Mucosa of stomach (tissue), 1 donor: Measurements from ENCODE around the gene CWC22.

Experiments used
- H3K27me3 ChIP-seq: one replicate; pipeline ENCODE4 v1.7.0; 2013; ENCODE audit warnings: mild to moderate bottlenecking, low read length; ENCODE audit not compliant: control insufficient read depth, insufficient read depth
- H3K36me3 ChIP-seq: one replicate; pipeline ENCODE4 v1.7.0; 2013; ENCODE audit warnings: low read length; ENCODE audit not compliant: control insufficient read depth, insufficient read depth
- H3K4me1 ChIP-seq: one replicate; pipeline ENCODE4 v1.7.0; 2013; ENCODE audit warnings: mild to moderate bottlenecking, low read length; ENCODE audit not compliant: control insufficient read depth, insufficient read depth
- H3K4me3 ChIP-seq: one replicate; pipeline ENCODE4 v1.7.0; 2013; ENCODE audit warnings: low read length
- H3K9ac ChIP-seq: one replicate; pipeline ENCODE4 v1.7.0; 2013; ENCODE audit warnings: mild to moderate bottlenecking, low read length, moderate library complexity
- H3K9me3 ChIP-seq: one replicate; pipeline ENCODE4 v1.7.0; 2013; ENCODE audit warnings: mild to moderate bottlenecking, low read length, moderate library complexity; ENCODE audit not compliant: control insufficient read depth
- donor health status: Pancreatic carcinoma.

The CWC22 gene

GRCh38 chr2:180001726-180002125, 5.4 kb downstream of the CWC22 start:
- no peaks in the 10 kb centered on the region for H3K36me3 ChIP-seq
- no peaks in the 10 kb centered on the region for H3K9me3 ChIP-seq
- H3K4me1 ChIP-seq: peaks cover 11% of the 10 kb centered on the region
- no peak overlapping the region for H3K4me3 ChIP-seq
- no peak overlapping the region for H3K9ac ChIP-seq
- H3K27me3 ChIP-seq: no peaks in the 10 kb centered on the region

DNA sequence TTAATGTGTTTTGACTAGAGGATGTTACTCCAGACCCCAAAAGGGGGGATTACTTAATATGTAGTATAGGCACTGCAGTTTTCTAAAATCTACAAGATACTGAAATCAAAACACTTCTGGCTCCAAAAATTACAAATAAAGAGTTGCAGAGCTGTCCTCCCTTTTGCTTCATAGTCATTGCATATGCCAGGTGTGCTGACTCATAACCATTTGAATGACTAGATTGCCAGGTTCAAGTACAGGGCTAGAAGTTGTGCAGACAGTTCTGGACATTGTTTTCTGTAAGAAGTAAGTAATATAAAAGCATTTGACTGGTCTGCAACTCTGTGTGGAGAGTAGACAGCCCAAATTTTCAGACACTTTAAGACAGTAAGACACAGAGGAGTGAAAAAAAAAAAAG, 6.7 kb downstream of the CWC22 start:
- Histone ChIP-seq H3K36me3 (no peaks in the 10 kb centered on the region), H3K4me3 (no peak overlapping the region)

DNA sequence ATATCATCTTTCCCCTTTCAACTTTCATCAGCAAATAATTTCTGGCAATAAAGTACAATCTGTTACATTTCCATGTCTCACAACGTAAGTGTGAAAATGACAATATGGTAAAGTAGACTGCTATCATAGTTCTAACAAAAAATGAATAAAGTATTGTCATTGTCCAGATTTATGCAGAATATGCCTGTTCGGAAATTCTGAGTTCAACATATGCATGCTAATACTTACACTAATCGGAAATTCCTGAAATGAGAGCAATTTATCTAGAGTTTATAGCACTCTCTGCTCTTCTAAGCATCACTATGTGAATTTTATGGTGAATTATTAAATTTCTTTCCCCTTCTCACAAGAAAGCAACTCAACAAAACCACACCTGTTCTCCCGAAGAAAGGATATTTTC, 8.1 kb downstream of the CWC22 start:
- Histone ChIP-seq H3K4me1 (peaks cover 11% of the 10 kb centered on the region), H3K36me3 (no peaks in the 10 kb centered on the region), H3K9ac (no peak overlapping the region), H3K9me3 (no peaks in the 10 kb centered on the region), H3K4me3 (no peak overlapping the region), H3K27me3 (no peaks in the 10 kb centered on the region)

More for the DNA sequence above, 6.7 kb downstream of the CWC22 start:
- peaks cover 11% of the 10 kb centered on the region for H3K4me1 ChIP-seq
- no peak overlapping the region for H3K9ac ChIP-seq
- H3K9me3 ChIP-seq: no peaks in the 10 kb centered on the region
- no peaks in the 10 kb centered on the region for H3K27me3 ChIP-seq

GRCh38 chr2:179995741-179996515, 11.2 kb downstream of the CWC22 start:
- no peak overlapping the region for H3K9ac ChIP-seq
- H3K4me1 ChIP-seq: no peaks in the 10 kb centered on the region
- no peaks in the 10 kb centered on the region for H3K27me3 ChIP-seq
- H3K36me3 ChIP-seq: no peaks in the 10 kb centered on the region
- no peaks in the 10 kb centered on the region for H3K9me3 ChIP-seq
- no peak overlapping the region for H3K4me3 ChIP-seq

DNA sequence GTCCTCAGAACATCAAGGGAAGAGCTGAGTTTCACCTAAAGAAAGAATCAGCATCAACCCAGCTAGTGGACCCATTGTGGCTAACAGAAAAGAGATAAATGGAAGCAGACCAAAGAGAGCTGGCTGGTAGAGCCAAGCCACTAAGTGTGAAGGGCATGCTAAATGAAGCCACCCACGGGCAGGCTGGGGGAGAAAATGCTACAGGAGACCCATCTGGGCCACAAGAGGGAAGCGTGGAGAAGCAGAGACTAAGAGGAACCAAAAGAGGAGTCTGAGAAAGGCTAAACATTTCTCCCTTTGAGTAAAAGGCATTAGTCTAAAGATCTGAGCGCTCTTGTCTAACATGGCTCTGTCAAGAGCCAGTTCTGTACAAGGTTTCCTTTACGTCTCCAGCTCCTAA, 15.8 kb downstream of the CWC22 start:
- Histone ChIP-seq H3K4me1 (no peaks in the 10 kb centered on the region), H3K9ac (no peak overlapping the region), H3K4me3 (no peak overlapping the region), H3K27me3 (no peaks in the 10 kb centered on the region), H3K36me3 (no peaks in the 10 kb centered on the region), H3K9me3 (no peaks in the 10 kb centered on the region)

DNA sequence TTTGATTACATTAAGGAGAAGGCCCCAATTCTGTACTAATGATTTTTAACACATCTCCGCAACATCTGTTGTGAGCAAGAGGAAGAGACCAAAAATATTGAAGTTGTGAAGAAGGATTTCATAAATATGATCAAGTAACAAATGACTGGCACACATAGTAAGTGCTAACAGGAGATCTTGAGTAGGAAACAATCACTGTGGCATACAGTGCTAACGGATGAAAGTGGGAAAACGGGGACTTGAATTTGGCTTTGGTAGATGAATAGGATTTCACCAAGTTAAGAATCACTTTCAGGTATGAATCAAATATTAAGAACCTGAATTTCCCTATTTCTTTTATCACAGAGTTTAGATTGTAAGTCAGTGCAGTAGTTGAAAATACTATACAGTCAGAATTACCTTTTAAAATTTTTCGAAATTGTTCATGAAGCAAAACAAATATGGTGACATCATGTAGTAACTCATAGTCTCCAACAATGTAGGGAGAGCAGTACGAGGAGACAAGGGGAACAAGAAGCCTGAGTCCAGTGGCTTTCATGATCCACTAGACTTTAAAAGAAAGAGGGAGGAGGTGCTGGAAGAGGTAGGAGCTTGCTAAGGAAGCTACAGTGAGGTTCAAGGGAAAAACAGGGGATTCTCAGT, 16.3 kb downstream of the CWC22 start:
- H3K9ac ChIP-seq: no peak overlapping the region

DNA sequence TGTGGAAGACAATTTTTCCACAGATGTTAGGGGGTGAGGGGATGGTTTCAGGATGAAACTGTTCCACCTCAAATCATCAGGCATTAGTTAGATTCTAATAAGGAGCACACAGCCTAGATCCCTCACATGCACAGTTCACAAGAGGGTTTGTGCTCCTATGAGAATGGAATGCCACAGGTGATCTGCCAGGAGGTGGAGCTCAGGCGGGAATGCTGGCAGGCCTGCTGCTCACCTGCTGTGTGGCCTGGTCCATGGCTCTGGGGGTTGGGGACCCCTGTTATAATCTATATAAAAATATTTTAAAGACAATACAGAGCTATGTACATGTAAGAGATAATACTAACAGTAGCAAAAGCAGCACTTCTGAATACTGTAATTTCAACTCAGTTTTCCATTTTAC, 19.2 kb downstream of the CWC22 start:
- Histone ChIP-seq H3K36me3 (no peaks in the 10 kb centered on the region), H3K9ac (no peak overlapping the region), H3K27me3 (no peaks in the 10 kb centered on the region), H3K4me1 (no peaks in the 10 kb centered on the region), H3K9me3 (no peaks in the 10 kb centered on the region), H3K4me3 (no peak overlapping the region)

More for the DNA sequence above, 16.3 kb downstream of the CWC22 start:
- Histone ChIP-seq H3K4me1 (no peaks in the 10 kb centered on the region), H3K4me3 (no peak overlapping the region), H3K27me3 (no peaks in the 10 kb centered on the region), H3K36me3 (no peaks in the 10 kb centered on the region), H3K9me3 (no peaks in the 10 kb centered on the region)

DNA sequence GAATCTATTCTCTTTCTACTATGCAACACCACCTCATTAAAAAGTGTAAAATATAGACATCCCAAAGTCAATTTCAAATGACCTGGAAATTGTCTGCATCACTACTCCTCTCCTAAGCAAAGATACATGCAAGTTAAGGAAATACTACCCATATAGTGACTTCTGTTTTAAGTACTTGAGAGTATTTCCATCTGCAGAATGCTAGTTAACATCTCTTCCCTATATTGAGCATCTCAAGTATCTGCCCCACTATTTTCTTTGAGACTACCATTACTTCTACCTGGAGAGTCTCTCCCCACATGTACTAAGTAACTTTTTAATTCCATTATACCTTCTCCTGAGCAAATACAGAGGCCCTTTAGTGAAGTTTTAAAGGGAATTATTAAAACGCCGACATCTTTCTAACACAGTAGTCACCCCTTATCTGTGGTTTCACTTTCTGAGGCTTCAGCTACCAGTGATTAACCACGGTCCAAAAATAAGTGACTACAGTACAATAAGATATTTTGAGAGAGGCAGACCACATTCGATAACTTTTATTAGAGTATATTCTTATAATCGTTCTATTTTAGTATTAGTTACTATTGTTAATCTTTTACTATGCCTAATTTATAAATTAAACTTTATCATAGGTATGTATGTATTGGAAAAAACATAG, 21.8 kb downstream of the CWC22 start:
- Histone ChIP-seq H3K9ac (no peak overlapping the region), H3K9me3 (no peaks in the 10 kb centered on the region), H3K36me3 (no peaks in the 10 kb centered on the region), H3K4me3 (no peak overlapping the region), H3K27me3 (no peaks in the 10 kb centered on the region), H3K4me1 (no peaks in the 10 kb centered on the region)

- Histone ChIP-seq H3K4me3 (no peak overlapping the region), H3K27me3 (no peaks in the 10 kb centered on the region), H3K4me1 (no peaks in the 10 kb centered on the region), H3K36me3 (no peaks in the 10 kb centered on the region), H3K9ac (no peak overlapping the region), H3K9me3 (no peaks in the 10 kb centered on the region)
These were observed 23.7 kb downstream of the CWC22 start for GRCh38 chr2:179983250-179983932.

DNA sequence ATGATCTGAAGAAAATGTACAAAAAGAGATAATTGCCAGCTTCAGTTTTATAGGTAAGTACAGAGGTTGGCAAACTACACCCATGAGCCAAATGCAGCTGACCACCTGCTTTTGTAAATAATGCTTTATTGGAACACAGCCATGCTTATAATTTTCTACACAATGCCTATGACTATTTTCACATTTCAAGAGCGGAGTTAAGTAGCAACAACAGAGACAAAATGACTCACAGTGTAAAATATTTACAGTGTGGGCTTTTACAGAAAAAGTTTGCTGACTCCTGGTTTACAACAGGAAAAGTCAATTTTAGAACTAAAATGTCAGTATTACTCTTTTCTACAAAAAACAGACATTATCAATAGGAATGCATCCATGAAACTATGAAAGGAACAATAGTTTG, 26.0 kb downstream of the CWC22 start:
- no peak overlapping the region for H3K9ac ChIP-seq
- H3K4me3 ChIP-seq: no peak overlapping the region
- H3K4me1 ChIP-seq: no peaks in the 10 kb centered on the region
- H3K27me3 ChIP-seq: no peaks in the 10 kb centered on the region
- H3K36me3 ChIP-seq: no peaks in the 10 kb centered on the region
- no peaks in the 10 kb centered on the region for H3K9me3 ChIP-seq

DNA sequence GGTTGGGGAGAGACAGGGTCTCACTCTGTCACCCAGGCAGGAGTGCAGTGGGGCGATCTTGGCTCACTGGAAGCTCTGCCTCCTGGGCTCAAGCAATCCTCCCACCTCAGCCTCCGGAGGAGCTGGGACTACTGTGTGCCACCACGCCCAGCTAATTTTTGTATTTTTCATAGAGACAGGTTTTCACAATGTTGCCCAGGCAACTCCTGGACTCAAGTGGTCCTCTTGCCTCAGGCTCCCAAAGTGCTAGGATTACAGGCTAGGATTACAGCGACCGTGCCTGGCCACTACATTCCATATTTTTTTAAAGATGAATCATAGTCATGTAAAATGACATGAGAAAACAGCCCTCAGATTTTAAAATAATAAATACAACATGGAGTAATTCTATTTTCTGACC, 32.3 kb downstream of the CWC22 start:
- Histone ChIP-seq H3K27me3 (no peaks in the 10 kb centered on the region), H3K36me3 (no peaks in the 10 kb centered on the region), H3K9me3 (no peaks in the 10 kb centered on the region), H3K4me1 (no peaks in the 10 kb centered on the region), H3K9ac (no peak overlapping the region), H3K4me3 (no peak overlapping the region)
